IPS DF 6.9 (cell line): ENCODE results near the gene ZNF536.
"Not testable (repeated sequence)": the region's sequence is repeated elsewhere in the genome, so short reads cannot be mapped to it uniquely, and the experiment has no call there.

Experiments used
- DNase-seq: peaks from one replicate; pipeline ENCODE4 v3.0.0-alpha.2; 2013; ENCODE audit warnings: low read depth, low spot score
- H3K27ac ChIP-seq: one replicate; pipeline ENCODE4 v1.5.1; 2013; ENCODE audit warnings: low read length, control low read depth
- H3K27me3 ChIP-seq: 2 replicates; pipeline ENCODE4 v1.6.1; 2013; ENCODE audit warnings: mild to moderate bottlenecking, low read length; ENCODE audit not compliant: control insufficient read depth, insufficient read depth
- H3K36me3 ChIP-seq: 2 replicates; pipeline ENCODE4 v1.6.1; 2013; ENCODE audit warnings: low read length; ENCODE audit not compliant: control insufficient read depth, insufficient read depth
- H3K4me1 ChIP-seq: 2 replicates; pipeline ENCODE4 v1.6.1; 2013; ENCODE audit warnings: low read length; ENCODE audit not compliant: control insufficient read depth, insufficient read depth
- H3K4me3 ChIP-seq: 2 replicates; pipeline ENCODE4 v1.5.1; 2013; ENCODE audit warnings: mild to moderate bottlenecking, low read length
- H3K9me3 ChIP-seq: 2 replicates; pipeline ENCODE4 v1.6.1; 2013; ENCODE audit warnings: low read length, inconsistent platforms; ENCODE audit not compliant: control insufficient read depth, insufficient read depth
- WGBS: extraction: QIAGEN DNeasy Blood & Tissue Kit; methylation state at CpG from one replicate; pipeline ENCODE4 v1.1.7; 2013; ENCODE audit warnings: mixed read lengths, missing lambda C conversion rate; ENCODE audit not compliant: insufficient read length, insufficient coverage; 5-methylcytosine and 5-hydroxymethylcytosine counted together

Gene ZNF536

GRCh38 chr19:30434797-30435594, 62.8 kb downstream of the ZNF536 start:
- WGBS: no CpG with 5 or more reads among the region's 4 CpGs

DNA sequence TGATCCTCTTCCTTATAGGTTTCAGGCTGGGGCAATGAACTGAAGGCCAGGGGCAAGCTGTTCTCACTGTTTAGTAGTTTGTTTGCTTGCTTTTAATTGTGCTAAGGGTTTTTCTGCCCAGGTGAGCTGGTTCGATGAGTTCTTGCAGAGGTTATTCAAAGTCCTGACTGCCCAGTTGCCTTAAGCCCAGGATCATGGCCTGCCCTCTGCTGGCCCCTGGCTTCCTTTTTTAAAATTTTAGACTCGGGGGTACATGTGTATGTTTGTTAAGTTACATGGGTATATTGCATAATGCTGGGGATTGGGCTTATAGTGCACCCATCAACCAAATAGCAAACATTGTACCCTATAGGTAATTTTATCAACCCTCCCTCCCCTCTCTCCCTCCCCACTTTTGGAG, 65.7 kb downstream of the ZNF536 start:
- Histone ChIP-seq H3K4me3 (no peak overlapping the region), H3K4me1 (0 out of 2 replicates have a peak, but pooled peaks cover 1% of the 10 kb centered on the region), H3K36me3 (no peaks in the 10 kb centered on the region), H3K27ac (no peak overlapping the region), H3K9me3 (no peaks in the 10 kb centered on the region), H3K27me3 (no peaks in the 10 kb centered on the region)
- no peak for DNase-seq
- WGBS: no CpG with 5 or more reads among the region's 2 CpGs

More at GRCh38 chr19:30434797-30435594, 62.8 kb downstream of the ZNF536 start:
- Histone ChIP-seq H3K4me3 (no peak overlapping the region), H3K36me3 (no peaks in the 10 kb centered on the region), H3K27ac (no peak overlapping the region), H3K9me3 (no peaks in the 10 kb centered on the region), H3K27me3 (no peaks in the 10 kb centered on the region), H3K4me1 (0 out of 2 replicates have a peak, but pooled peaks cover 1% of the 10 kb centered on the region)
- no peak for DNase-seq

- WGBS: no CpG with 5 or more reads among the region's 12 CpGs
- Histone ChIP-seq H3K4me3 (no peak overlapping the region), H3K4me1 (0 out of 2 replicates have a peak, but pooled peaks cover 1% of the 10 kb centered on the region), H3K27ac (no peak overlapping the region), H3K27me3 (no peaks in the 10 kb centered on the region), H3K36me3 (no peaks in the 10 kb centered on the region; the same call in 1 of the 2 replicates), H3K9me3 (no peaks in the 10 kb centered on the region)
- no peak for DNase-seq
Observed at GRCh38 chr19:30439310-30439709, 67.1 kb downstream of the ZNF536 start.

DNA sequence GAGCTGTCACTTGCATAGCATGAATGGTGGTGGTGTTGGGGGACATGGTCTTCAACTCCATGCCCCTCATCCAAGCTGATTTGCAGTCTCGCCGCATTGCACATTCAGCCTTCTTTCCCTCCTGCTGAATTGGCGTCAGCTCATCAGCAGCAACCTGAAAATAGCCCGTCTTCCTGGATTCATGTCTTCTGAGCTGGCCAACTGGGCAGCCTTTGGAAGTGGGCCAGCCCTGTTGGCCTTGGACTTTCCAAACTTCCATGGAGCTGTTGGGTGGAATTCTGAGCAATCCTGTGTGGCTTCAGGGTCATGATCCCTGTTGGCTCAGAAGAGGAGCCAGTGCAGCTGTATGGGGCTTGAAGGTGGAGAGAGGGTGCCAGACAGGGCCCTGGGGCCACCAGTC, 68.8 kb downstream of the ZNF536 start:
- 0 out of 2 replicates have a peak, but pooled peaks cover 1% of the 10 kb centered on the region for H3K4me1 ChIP-seq
- H3K4me3 ChIP-seq: no peak overlapping the region
- H3K9me3 ChIP-seq: no peaks in the 10 kb centered on the region
- H3K27ac ChIP-seq: no peak overlapping the region
- no peak for DNase-seq
- H3K27me3 ChIP-seq: no peaks in the 10 kb centered on the region
- WGBS: no CpG with 5 or more reads among the region's 4 CpGs
- no peaks in the 10 kb centered on the region; the same call in 1 of the 2 replicates for H3K36me3 ChIP-seq

GRCh38 chr19:30442674-30443073, 70.5 kb downstream of the ZNF536 start:
- no peak for DNase-seq
- no peaks in the 10 kb centered on the region for H3K4me1 ChIP-seq
- H3K27me3 ChIP-seq: no peaks in the 10 kb centered on the region
- WGBS: no CpG with 5 or more reads among the region's 4 CpGs
- H3K4me3 ChIP-seq: no peak overlapping the region
- no peaks in the 10 kb centered on the region for H3K9me3 ChIP-seq
- no peak overlapping the region for H3K27ac ChIP-seq
- H3K36me3 ChIP-seq: no peaks in the 10 kb centered on the region; the same call in 1 of the 2 replicates

DNA sequence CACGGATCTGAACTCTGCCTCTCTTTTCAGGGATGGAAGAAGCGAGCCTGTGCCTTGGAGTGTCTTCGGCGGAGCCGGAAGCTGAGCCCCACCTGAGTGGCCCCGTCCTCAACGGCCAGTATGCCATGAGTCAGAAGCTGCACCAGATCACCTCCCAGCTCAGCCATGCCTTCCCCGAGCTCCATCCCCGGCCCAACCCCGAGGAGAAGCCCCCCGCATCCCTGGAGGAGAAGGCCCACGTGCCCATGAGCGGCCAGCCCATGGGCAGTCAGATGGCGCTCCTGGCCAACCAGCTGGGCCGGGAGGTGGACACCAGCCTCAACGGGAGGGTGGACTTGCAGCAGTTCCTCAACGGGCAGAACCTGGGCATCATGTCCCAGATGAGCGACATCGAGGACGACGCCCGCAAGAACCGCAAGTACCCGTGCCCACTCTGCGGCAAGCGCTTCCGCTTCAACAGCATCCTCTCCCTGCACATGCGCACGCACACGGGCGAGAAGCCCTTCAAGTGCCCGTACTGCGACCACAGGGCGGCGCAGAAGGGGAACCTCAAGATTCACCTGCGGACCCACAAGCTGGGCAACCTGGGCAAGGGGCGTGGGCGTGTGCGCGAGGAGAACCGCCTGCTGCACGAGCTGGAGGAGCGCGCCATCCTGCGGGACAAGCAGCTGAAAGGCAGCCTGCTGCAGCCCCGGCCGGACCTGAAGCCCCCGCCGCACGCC, 71.5 kb downstream of the ZNF536 start:
- H3K4me3 ChIP-seq: no peak overlapping the region
- no CpG with 5 or more reads among the region's 50 CpGs for WGBS
- H3K27ac ChIP-seq: no peak overlapping the region
- H3K36me3 ChIP-seq: no peaks in the 10 kb centered on the region; the same call in 1 of the 2 replicates
- DNase-seq: no peak
- no peaks in the 10 kb centered on the region for H3K9me3 ChIP-seq
- H3K27me3 ChIP-seq: no peaks in the 10 kb centered on the region
- H3K4me1 ChIP-seq: peaks cover under 1% of the 10 kb centered on the region; the same call in 1 of the 2 replicates

DNA sequence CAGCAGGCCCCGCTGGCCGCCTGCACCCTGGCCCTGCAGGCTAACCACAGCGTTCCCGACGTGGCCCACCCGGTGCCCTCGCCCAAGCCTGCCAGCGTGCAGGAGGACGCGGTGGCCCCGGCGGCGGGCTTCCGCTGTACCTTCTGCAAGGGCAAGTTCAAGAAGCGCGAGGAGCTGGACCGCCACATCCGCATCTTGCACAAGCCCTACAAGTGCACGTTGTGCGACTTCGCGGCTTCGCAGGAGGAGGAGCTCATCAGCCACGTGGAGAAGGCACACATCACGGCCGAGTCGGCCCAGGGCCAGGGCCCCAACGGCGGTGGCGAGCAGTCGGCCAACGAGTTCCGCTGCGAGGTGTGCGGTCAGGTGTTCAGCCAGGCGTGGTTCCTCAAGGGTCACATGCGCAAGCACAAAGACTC, 72.1 kb downstream of the ZNF536 start:
- DNase-seq: no peak
- peaks cover 2% of the 10 kb centered on the region; the same call in 1 of the 2 replicates for H3K4me1 ChIP-seq
- H3K9me3 ChIP-seq: no peaks in the 10 kb centered on the region
- H3K36me3 ChIP-seq: no peaks in the 10 kb centered on the region; the same call in 1 of the 2 replicates
- no peaks in the 10 kb centered on the region for H3K27me3 ChIP-seq
- no CpG with 5 or more reads among the region's 37 CpGs for WGBS
- no peak overlapping the region for H3K27ac ChIP-seq
- no peak overlapping the region for H3K4me3 ChIP-seq

DNA sequence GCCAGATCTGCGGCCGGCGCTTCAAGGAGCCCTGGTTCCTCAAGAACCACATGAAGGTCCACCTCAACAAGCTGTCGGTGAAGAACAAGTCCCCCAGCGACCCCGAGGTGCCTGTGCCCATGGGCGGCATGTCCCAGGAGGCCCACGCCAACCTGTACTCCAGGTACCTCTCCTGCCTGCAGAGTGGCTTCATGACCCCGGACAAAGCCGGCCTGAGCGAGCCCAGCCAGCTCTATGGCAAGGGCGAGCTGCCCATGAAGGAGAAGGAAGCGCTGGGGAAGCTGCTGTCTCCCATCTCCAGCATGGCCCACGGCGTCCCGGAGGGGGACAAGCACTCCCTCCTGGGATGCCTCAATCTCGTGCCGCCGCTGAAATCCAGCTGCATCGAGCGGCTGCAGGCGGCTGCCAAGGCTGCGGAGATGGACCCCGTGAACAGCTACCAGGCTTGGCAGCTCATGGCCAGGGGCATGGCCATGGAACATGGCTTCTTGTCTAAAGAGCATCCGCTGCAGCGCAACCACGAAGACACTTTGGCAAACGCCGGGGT, 72.6 kb downstream of the ZNF536 start:
- Histone ChIP-seq H3K27ac (no peak overlapping the region), H3K4me3 (no peak overlapping the region), H3K4me1 (peaks cover 2% of the 10 kb centered on the region; the same call in 1 of the 2 replicates), H3K36me3 (no peaks in the 10 kb centered on the region; the same call in 1 of the 2 replicates), H3K27me3 (no peaks in the 10 kb centered on the region), H3K9me3 (no peaks in the 10 kb centered on the region)
- DNase-seq: no peak
- WGBS: no CpG with 5 or more reads among the region's 29 CpGs

GRCh38 chr19:30445385-30445784, 73.2 kb downstream of the ZNF536 start:
- Histone ChIP-seq H3K9me3 (no peaks in the 10 kb centered on the region), H3K36me3 (no peaks in the 10 kb centered on the region; the same call in 1 of the 2 replicates), H3K4me1 (peaks cover 2% of the 10 kb centered on the region; the same call in 1 of the 2 replicates), H3K27me3 (no peaks in the 10 kb centered on the region), H3K27ac (no peak overlapping the region), H3K4me3 (no peak overlapping the region)
- DNase-seq: no peak
- WGBS: no CpG with 5 or more reads among the region's 29 CpGs

- not testable (repeated sequence) for DNase-seq, H3K27ac ChIP-seq, H3K27me3 ChIP-seq, H3K4me3 ChIP-seq, H3K9me3 ChIP-seq, H3K36me3 ChIP-seq, H3K4me1 ChIP-seq
- no CpG with 5 or more reads among the region's 9 CpGs for WGBS
Observed at GRCh38 chr19:30446120-30446519, 73.9 kb downstream of the ZNF536 start.
